Type B pancreatic cell (in vitro differentiated cells): ENCODE results near the gene SH2B2. TPM values are rescaled to one million over a fixed set of nuclear protein-coding genes. Genes with fewer than 3 reads are reported as not detected.

Experiments used
- DNase-seq: peaks from one replicate; pipeline ENCODE4 v3.0.0; 2021; ENCODE audit warnings: mixed read lengths; ENCODE audit not compliant: unreplicated experiment; ENCODE audit errors: extremely low spot score
- H3K27ac Mint-ChIP-seq: 2 replicates; pipeline ENCODE4 v1.8.0; 2021; ENCODE audit warnings: mild to moderate bottlenecking, mixed read lengths
- H3K27me3 Mint-ChIP-seq: 2 replicates; pipeline ENCODE4 v1.8.0; 2021; ENCODE audit warnings: mixed read lengths
- H3K36me3 Mint-ChIP-seq: 2 replicates; pipeline ENCODE4 v1.8.0; 2021; ENCODE audit warnings: mixed read lengths
- H3K4me1 Mint-ChIP-seq: one replicate; pipeline ENCODE4 v1.8.0; 2021; ENCODE audit warnings: mixed read lengths; ENCODE audit not compliant: unreplicated experiment
- H3K4me3 Mint-ChIP-seq: 2 replicates; pipeline ENCODE4 v1.8.0; 2021; ENCODE audit warnings: mild to moderate bottlenecking, mixed read lengths
- H3K9me3 Mint-ChIP-seq: 2 replicates; pipeline ENCODE4 v1.8.0; 2021; ENCODE audit warnings: mixed read lengths
- CTCF ChIP-seq: fragments of 200-600 bp; sonication (generic); conservative IDR thresholded peaks from 2 replicates; pipeline ENCODE4 v1.5.0; 2021; ENCODE audit warnings: antibody characterized with exemption, mild to moderate bottlenecking
- total RNA-seq: library from RNA; stranded (reverse); gene quantifications from 2 replicates; pipeline ENCODE4 v1.2.1, GENCODE V29; 2021; ENCODE audit warnings: low replicate concordance

SH2B2 gene
- total RNA-seq, 1 donor from 2014 or later: 9.5 TPM

DNA sequence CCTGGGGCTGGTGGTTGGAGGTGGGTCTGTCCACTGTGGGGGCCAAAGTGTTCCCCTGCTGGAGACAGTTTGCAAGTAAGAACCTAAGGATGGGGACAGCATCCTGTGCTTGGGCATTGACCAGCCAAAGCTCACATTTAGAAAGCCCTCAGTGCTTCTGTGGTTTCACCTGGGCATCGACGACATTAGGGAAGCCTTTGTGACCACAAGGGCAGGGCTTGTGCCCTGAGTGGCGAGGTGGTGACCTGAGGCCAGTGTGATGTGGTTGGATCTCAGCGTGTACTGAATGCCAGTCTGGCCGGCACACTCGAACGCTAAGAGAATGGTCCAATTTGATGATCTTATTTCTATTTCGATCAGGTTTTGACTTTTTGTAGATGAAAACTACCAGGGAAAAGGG is 32.1 kb upstream of the SH2B2 start:
- no peaks in the 10 kb centered on the region for H3K9me3 Mint-ChIP-seq
- no peak for DNase-seq
- H3K4me3 Mint-ChIP-seq: no peak overlapping the region
- peaks cover 26% of the 10 kb centered on the region for H3K4me1 Mint-ChIP-seq
- TF ChIP-seq CTCF: no peak
- no peak overlapping the region for H3K27ac Mint-ChIP-seq
- H3K36me3 Mint-ChIP-seq: peaks cover 8% of the 10 kb centered on the region
- no peaks in the 10 kb centered on the region for H3K27me3 Mint-ChIP-seq

- no peaks in the 10 kb centered on the region for H3K9me3 Mint-ChIP-seq
- H3K36me3 Mint-ChIP-seq: peaks cover 5% of the 10 kb centered on the region
- no peaks in the 10 kb centered on the region for H3K27me3 Mint-ChIP-seq
- H3K4me3 Mint-ChIP-seq: no peak overlapping the region
- H3K27ac Mint-ChIP-seq: no peak overlapping the region
- peaks cover 19% of the 10 kb centered on the region for H3K4me1 Mint-ChIP-seq
- TF ChIP-seq CTCF: no peak
- no peak for DNase-seq
Measured at GRCh38 chr7:102255501-102255900, 31.2 kb upstream of the SH2B2 start.

DNA sequence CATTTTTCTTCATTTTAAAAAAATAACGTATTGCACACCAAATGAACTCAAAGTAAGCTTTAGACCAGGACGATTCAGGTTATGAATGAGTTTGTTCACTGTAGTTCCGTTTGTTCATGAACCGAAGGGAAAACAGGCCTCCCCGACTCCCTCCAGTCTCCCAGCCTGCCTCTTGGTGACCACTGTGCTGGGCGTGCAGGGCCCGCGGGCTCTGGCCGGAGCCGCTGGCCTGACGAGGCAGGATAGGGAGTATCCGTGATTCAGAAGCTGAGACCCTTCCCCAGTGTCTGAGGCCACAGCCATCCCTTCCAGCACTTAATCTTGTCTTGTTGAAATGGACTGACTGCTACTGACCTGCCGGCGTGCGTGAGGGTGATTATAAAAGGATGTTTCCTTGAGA is 30.8 kb upstream of the SH2B2 start:
- DNase-seq: no peak
- no peak for TF ChIP-seq CTCF
- H3K27ac Mint-ChIP-seq: no peak overlapping the region
- no peak overlapping the region for H3K4me3 Mint-ChIP-seq
- H3K36me3 Mint-ChIP-seq: peaks cover 4% of the 10 kb centered on the region
- no peaks in the 10 kb centered on the region for H3K9me3 Mint-ChIP-seq
- H3K4me1 Mint-ChIP-seq: peaks cover 21% of the 10 kb centered on the region
- H3K27me3 Mint-ChIP-seq: no peaks in the 10 kb centered on the region

DNA sequence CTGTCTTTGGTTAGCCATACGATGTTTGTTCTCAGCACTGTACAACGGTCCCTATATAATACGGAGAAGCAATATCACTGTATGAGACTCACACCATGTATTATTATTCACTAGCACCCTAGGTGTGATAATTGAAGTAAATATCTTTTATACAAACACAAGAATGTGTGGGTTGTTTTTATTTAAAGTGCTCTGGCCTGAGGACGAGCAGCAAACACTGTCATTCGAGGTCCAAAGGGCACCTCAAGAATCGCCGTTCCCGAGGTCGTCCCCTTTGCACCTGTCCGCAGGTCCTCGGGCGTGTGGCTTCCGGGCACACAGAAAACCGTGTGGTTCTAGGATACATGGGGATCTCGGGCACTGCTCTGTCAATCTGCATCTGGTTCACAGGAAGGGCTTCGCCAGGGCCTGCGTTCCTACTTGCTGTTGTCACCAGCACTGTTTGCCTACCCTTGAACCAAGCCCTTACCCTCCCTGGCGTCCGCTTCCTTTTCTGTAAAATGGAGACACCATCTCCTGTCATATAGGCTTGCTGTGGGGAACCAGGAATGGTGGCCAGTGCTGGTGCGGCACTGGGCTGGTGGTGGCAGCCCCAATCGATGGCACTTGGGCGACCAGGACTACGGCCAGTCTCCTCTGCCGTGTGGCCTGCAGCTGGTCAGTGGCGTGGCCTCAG is 28.5 kb upstream of the SH2B2 start:
- H3K4me1 Mint-ChIP-seq: peaks cover 12% of the 10 kb centered on the region
- peak overlapping the region; percentile 41 for H3K27ac Mint-ChIP-seq
- no peak for TF ChIP-seq CTCF
- H3K27me3 Mint-ChIP-seq: no peaks in the 10 kb centered on the region
- no peaks in the 10 kb centered on the region for H3K9me3 Mint-ChIP-seq
- DNase-seq: no peak
- peaks cover 4% of the 10 kb centered on the region for H3K36me3 Mint-ChIP-seq
- no peak overlapping the region for H3K4me3 Mint-ChIP-seq

GRCh38 chr7:102258749-102259107 is 27.9 kb upstream of the SH2B2 start:
- no peak for DNase-seq
- Mint-ChIP-seq H3K36me3 (peaks cover 4% of the 10 kb centered on the region), H3K9me3 (no peaks in the 10 kb centered on the region), H3K27ac (peak overlapping the region; percentile 41), H3K4me1 (peaks cover 8% of the 10 kb centered on the region), H3K4me3 (no peak overlapping the region), H3K27me3 (no peaks in the 10 kb centered on the region)
- no peak for TF ChIP-seq CTCF

DNA sequence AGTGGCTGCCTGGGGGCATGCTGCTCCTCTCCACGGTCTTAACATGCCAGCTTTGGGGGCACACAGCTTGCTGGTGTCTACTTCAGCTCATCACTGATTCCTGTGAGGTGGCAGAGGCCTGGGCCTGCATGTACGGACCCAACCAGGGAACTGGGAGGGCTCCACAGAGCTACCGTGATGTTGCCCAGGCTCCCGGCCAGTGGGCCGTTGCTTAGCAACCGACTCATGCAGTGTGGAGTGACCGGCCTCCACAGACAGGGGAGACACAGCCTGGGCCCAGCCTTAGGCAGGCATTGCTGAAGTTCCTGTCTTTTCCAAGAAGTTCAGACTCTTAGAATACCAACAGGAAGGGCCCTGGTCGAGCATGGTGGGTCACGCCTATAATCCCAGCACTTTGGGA is 25.8 kb upstream of the SH2B2 start:
- Mint-ChIP-seq H3K27ac (no peak overlapping the region), H3K4me1 (peaks cover 14% of the 10 kb centered on the region), H3K27me3 (no peaks in the 10 kb centered on the region), H3K9me3 (no peaks in the 10 kb centered on the region), H3K4me3 (no peak overlapping the region), H3K36me3 (no peaks in the 10 kb centered on the region)
- no peak for TF ChIP-seq CTCF
- DNase-seq: no peak
